Stimulated activated CD8-positive, alpha-beta memory T cell treated with anti-CD3 and anti-CD28 coated beads, Interleukin-4, amount 100 ng/mL, for 24 hours (primary cell): ENCODE data around the gene DLX1.
"Not testable (repeated sequence)": the region's sequence is repeated elsewhere in the genome, so short reads cannot be mapped to it uniquely, and the experiment has no call there.

Source experiments
- DNase-seq: peaks from one replicate; pipeline ENCODE4 v3.0.0-alpha.2; 2020; ENCODE audit warnings: low read depth

Gene DLX1

GRCh38 chr2:172085460-172086159 is at the start of gene DLX1:
Gene DLX1, plus strand, starts transcription at chr2:172085507. Its CDS starts 171 bp downstream, at chr2:172085678.
- DNase-seq: no peak

- no peak for DNase-seq
Observed at GRCh38 chr2:172038121-172038520, 47.2 kb upstream of the DLX1 start.

GRCh38 chr2:172038604-172039003 is 46.7 kb upstream of the DLX1 start:
- DNase-seq: no peak

- no peak for DNase-seq
Observed at GRCh38 chr2:172039011-172039704, 46.1 kb upstream of the DLX1 start.

GRCh38 chr2:172040311-172040710 is 45.0 kb upstream of the DLX1 start:
- no peak for DNase-seq

GRCh38 chr2:172046080-172046678 is 39.1 kb upstream of the DLX1 start:
- DNase-seq: no peak

GRCh38 chr2:172046866-172047565 is 38.3 kb upstream of the DLX1 start:
- DNase-seq: no peak

- no peak for DNase-seq
Observed at GRCh38 chr2:172047566-172048507, 37.5 kb upstream of the DLX1 start.

- no peak for DNase-seq
Observed at GRCh38 chr2:172048508-172049503, 36.5 kb upstream of the DLX1 start.

GRCh38 chr2:172049567-172050120 is 35.7 kb upstream of the DLX1 start:
- no peak for DNase-seq

GRCh38 chr2:172050479-172051125 is 34.7 kb upstream of the DLX1 start:
- DNase-seq: no peak

- DNase-seq: no peak
Observed at GRCh38 chr2:172052000-172052983, 33.0 kb upstream of the DLX1 start.

- DNase-seq: no peak
Observed at GRCh38 chr2:172053486-172053885, 31.8 kb upstream of the DLX1 start.

GRCh38 chr2:172056293-172056692 is 29.0 kb upstream of the DLX1 start:
- no peak for DNase-seq

GRCh38 chr2:172058660-172059059 is 26.6 kb upstream of the DLX1 start:
- DNase-seq: no peak

- not testable (repeated sequence) for DNase-seq
Observed at GRCh38 chr2:172060118-172060517, 25.2 kb upstream of the DLX1 start.

GRCh38 chr2:172062402-172063004 is 22.8 kb upstream of the DLX1 start:
- DNase-seq: no peak

- DNase-seq: no peak
Observed at GRCh38 chr2:172063446-172063845, 21.9 kb upstream of the DLX1 start.
